Karpas-422 (cell line): ENCODE results near the gene RASSF1. TPM values are rescaled to one million over a fixed set of nuclear protein-coding genes. Genes with fewer than 3 reads are reported as not detected.
"Not testable (repeated sequence)": the region's sequence is repeated elsewhere in the genome, so short reads cannot be mapped to it uniquely, and the experiment has no call there.

ENCODE experiments used
- DNase-seq: peaks from one replicate; pipeline ENCODE4 v3.0.0-alpha.2; 2015
- H2AFZ ChIP-seq: fragments of 200-600 bp; sonication (generic); 2 replicates; pipeline ENCODE4 v1.6.1; 2014; ENCODE audit warnings: antibody characterized with exemption, low read length, mixed read lengths
- H3K27ac ChIP-seq: fragments of 200-600 bp; sonication (generic); 2 replicates; pipeline ENCODE4 v1.5.1; 2014; ENCODE audit warnings: mild to moderate bottlenecking, low read length, moderate library complexity
- H3K27me3 ChIP-seq: fragments of 200-600 bp; sonication (generic); 2 replicates; pipeline ENCODE4 v1.6.1; 2014; ENCODE audit warnings: low read length, mixed read lengths
- H3K36me3 ChIP-seq: fragments of 200-600 bp; sonication (generic); 2 replicates; pipeline ENCODE4 v1.6.1; 2014; ENCODE audit warnings: low read length, mixed read lengths; ENCODE audit not compliant: insufficient read depth
- H3K4me1 ChIP-seq: fragments of 200-600 bp; sonication (generic); 2 replicates; pipeline ENCODE4 v1.6.1; 2014; ENCODE audit warnings: mild to moderate bottlenecking, low read length, mixed read lengths
- H3K4me2 ChIP-seq: fragments of 200-600 bp; sonication (generic); 2 replicates; pipeline ENCODE4 v1.6.1; 2014; ENCODE audit warnings: low read length, low read depth, mild to moderate bottlenecking; ENCODE audit not compliant: poor library complexity, severe bottlenecking
- H3K4me3 ChIP-seq: fragments of 200-600 bp; sonication (generic); 2 replicates; pipeline ENCODE4 v1.5.1; 2014; ENCODE audit warnings: mild to moderate bottlenecking, antibody characterized with exemption, low read length, mixed read lengths
- H3K79me2 ChIP-seq: fragments of 200-600 bp; sonication (generic); 2 replicates; pipeline ENCODE4 v1.6.1; 2014; ENCODE audit warnings: mild to moderate bottlenecking, low read length, mixed read lengths
- H3K9ac ChIP-seq: fragments of 200-600 bp; sonication (generic); 2 replicates; pipeline ENCODE4 v1.6.0; 2014; ENCODE audit warnings: low read length
- H3K9me2 ChIP-seq: fragments of 200-600 bp; sonication (generic), shearing (Covaris generic); replicated peaks from 2 replicates; pipeline ENCODE4 v1.6.0; 2014; ENCODE audit warnings: mild to moderate bottlenecking, low read length, moderate library complexity; ENCODE audit not compliant: insufficient read depth
- H3K9me3 ChIP-seq: fragments of 300-700, 200-600 bp; sonication (generic); 2 replicates; pipeline ENCODE4 v1.6.1; 2014; ENCODE audit warnings: low read length, mixed read lengths
- H4K20me1 ChIP-seq: fragments of 200-600 bp; sonication (generic); 2 replicates; pipeline ENCODE4 v1.6.1; 2014; ENCODE audit warnings: mild to moderate bottlenecking, antibody characterized with exemption, low read length, low read depth; ENCODE audit not compliant: insufficient read depth
- total RNA-seq: library from RNA; depleted of rRNA; stranded (reverse); fragments of >200 nt; shearing (Covaris generic); gene quantifications from 2 replicates; pipeline ENCODE4 v1.2.3, GENCODE V29; 2014; ENCODE audit warnings: low replicate concordance

RASSF1 gene
- total RNA-seq, 1 experiment from 2014 or later, result 33.3 TPM

DNA sequence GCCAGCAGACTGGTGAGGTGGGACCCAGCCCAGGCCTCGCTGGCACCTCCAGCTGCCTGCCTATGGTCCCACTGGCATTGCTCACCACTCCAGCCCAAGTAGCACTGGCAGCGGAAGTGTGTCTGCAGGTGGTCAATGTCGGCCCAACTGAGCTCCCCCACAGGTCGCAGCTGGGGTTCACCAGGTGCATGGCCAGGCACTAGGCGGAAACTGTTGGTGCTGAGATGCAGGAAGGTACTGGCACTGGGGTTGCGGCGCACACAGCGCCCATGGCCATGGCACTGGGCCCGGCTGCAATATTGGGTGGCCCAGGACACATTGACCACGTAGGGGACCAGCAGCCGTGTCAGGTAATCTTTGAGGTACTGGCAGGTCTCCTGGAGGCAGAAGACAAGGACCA is 22.5 kb downstream of the RASSF1 start:
- Histone ChIP-seq H3K4me2 (no peak overlapping the region), H3K79me2 (peaks cover 22% of the 10 kb centered on the region)
- no peak for DNase-seq

DNA sequence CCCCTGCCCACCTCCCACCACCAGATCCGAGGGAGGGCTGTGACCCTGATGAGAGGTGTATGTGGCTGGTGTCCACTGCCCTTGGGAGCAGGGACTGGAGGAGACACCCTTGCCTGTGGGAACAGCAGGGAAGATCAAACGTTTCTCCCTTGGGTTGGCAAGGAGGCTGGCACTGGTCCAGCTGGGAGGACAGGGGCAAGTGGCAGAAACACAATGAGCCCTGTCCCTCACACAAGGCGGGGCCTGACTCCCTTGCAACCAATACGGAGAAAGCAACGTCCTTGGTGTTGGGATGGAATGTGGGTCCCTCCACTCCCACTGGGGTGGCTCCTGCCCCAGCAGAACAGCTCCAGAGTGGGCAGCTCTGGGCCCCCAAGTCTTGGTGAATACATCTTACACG is 23.3 kb downstream of the RASSF1 start:
- H3K27me3 ChIP-seq, result no peaks in the 10 kb centered on the region
- no peak overlapping the region for H3K9ac ChIP-seq
- H3K36me3 ChIP-seq, result peaks cover 6% of the 10 kb centered on the region; the same call in 1 of the 2 replicates
- no peak overlapping the region for H2AFZ ChIP-seq
- H4K20me1 ChIP-seq, result no peaks in the 10 kb centered on the region; the same call in 1 of the 2 replicates
- H3K79me2 ChIP-seq, result peaks cover 22% of the 10 kb centered on the region
- H3K27ac ChIP-seq, result no peak overlapping the region
- peaks cover 21% of the 10 kb centered on the region for H3K4me1 ChIP-seq
- DNase-seq, result no peak
- no peaks in the 10 kb centered on the region for H3K9me2 ChIP-seq
- H3K4me3 ChIP-seq, result no peak overlapping the region
- no peaks in the 10 kb centered on the region for H3K9me3 ChIP-seq
- H3K4me2 ChIP-seq, result no peak overlapping the region

More for the DNA sequence above, 22.5 kb downstream of the RASSF1 start:
- no peaks in the 10 kb centered on the region; the same call in 1 of the 2 replicates for H4K20me1 ChIP-seq
- H3K9me3 ChIP-seq, result no peaks in the 10 kb centered on the region
- no peak overlapping the region for H3K9ac ChIP-seq
- H3K36me3 ChIP-seq, result peaks cover 6% of the 10 kb centered on the region; the same call in 1 of the 2 replicates
- H3K4me3 ChIP-seq, result no peak overlapping the region
- no peak overlapping the region for H3K27ac ChIP-seq
- H3K27me3 ChIP-seq, result no peaks in the 10 kb centered on the region
- no peaks in the 10 kb centered on the region for H3K9me2 ChIP-seq
- H3K4me1 ChIP-seq, result peaks cover 21% of the 10 kb centered on the region
- H2AFZ ChIP-seq, result no peak overlapping the region

DNA sequence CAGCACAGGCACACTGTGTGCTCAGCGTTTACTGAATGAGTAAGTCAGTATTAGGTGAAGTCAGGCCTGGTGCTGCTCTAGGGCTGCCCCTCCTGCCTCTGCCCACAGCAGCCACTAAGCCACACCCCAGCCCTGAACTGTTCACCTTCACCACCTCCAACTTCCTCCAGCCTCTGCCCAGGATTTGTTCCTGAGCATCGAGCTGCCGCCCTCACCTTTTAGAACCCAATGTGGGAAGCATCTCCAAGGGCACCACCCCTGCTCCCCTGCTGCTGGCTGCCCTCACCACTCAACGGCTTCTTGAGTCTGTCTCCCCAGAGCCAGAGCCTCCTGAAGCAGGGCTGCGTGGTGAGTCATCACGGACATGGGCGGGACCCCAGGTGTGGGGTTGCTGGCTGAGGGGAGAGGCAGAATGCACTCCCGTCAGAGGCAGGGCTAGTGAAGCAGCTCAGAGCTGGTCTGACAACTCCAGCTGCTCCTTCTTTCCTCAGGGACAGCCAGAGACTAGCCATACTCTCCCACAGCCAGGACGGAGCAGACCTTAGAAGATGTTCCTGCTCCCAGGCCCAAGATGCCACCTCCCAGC is 23.9 kb downstream of the RASSF1 start:
- H3K4me3 ChIP-seq, result no peak overlapping the region
- peak; percentile 55 for DNase-seq

DNA sequence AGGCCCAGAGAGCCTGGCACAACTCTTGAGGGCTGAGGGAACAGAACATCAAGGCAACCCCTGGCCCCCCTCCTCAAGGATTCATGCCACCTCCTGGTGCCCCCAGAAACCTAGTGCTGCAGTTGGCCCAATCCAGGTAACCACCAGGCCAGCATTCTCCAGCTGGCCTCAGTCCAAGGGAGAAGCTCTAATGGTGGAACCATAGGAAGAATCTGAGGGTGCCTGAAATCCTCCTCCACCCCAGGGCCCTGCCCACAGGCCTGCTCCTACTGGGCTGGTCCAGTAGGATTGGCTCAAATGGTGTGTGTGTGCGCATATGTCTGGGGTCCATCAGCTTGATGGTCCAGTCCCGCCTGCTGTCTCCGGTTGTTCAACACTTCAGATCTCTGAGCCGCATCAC is 25.8 kb downstream of the RASSF1 start:
- Histone ChIP-seq H3K9me3 (no peaks in the 10 kb centered on the region), H3K79me2 (peaks cover 11% of the 10 kb centered on the region), H3K36me3 (peaks cover 6% of the 10 kb centered on the region; the same call in 1 of the 2 replicates), H3K4me3 (no peak overlapping the region), H3K27ac (no peak overlapping the region), H4K20me1 (no peaks in the 10 kb centered on the region), H3K4me2 (no peak overlapping the region), H2AFZ (no peak overlapping the region), H3K4me1 (peaks cover 6% of the 10 kb centered on the region), H3K9ac (no peak overlapping the region), H3K27me3 (no peaks in the 10 kb centered on the region), H3K9me2 (no peaks in the 10 kb centered on the region)
- DNase-seq, result no peak

More for the DNA sequence above, 23.9 kb downstream of the RASSF1 start:
- Histone ChIP-seq H3K4me2 (no peak overlapping the region), H3K9ac (no peak overlapping the region), H4K20me1 (no peaks in the 10 kb centered on the region; the same call in 1 of the 2 replicates), H3K27ac (no peak overlapping the region), H3K9me2 (no peaks in the 10 kb centered on the region), H3K79me2 (peaks cover 22% of the 10 kb centered on the region), H3K4me1 (peaks cover 16% of the 10 kb centered on the region), H3K27me3 (no peaks in the 10 kb centered on the region), H3K9me3 (no peaks in the 10 kb centered on the region), H2AFZ (no peak overlapping the region), H3K36me3 (peaks cover 6% of the 10 kb centered on the region; the same call in 1 of the 2 replicates)

DNA sequence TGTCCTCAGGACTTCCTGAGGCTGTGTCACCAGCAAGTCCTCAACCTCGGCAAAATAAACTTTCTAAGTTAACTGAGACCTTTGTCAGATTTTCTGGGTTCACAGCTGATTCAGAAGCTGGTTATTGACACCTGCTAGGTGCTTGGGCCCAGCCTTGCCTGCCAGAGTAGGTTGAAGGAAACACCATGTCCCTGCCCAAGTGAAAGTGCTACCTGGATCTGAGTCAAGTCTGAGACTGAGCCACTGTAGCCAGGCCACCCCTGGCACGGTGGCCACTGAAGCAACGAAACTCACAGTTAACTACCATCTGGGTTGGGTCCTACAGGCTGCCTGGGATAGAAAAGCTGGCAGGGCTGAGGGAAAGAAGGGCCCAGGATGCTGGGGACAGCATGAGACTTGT is 26.3 kb downstream of the RASSF1 start:
- Histone ChIP-seq H3K27ac (peak overlapping the region; percentile 43; the same call in 1 of the 2 replicates), H3K9me2 (no peaks in the 10 kb centered on the region), H3K4me1 (peaks cover 6% of the 10 kb centered on the region), H3K4me3 (no peak overlapping the region), H3K9me3 (no peaks in the 10 kb centered on the region), H3K4me2 (no peak overlapping the region), H3K36me3 (peaks cover 4% of the 10 kb centered on the region; the same call in 1 of the 2 replicates), H3K27me3 (no peaks in the 10 kb centered on the region), H3K79me2 (peaks cover 7% of the 10 kb centered on the region; the same call in 1 of the 2 replicates), H3K9ac (peak overlapping the region; percentile 28; the same call in 1 of the 2 replicates), H2AFZ (no peak overlapping the region), H4K20me1 (no peaks in the 10 kb centered on the region)
- no peak for DNase-seq

DNA sequence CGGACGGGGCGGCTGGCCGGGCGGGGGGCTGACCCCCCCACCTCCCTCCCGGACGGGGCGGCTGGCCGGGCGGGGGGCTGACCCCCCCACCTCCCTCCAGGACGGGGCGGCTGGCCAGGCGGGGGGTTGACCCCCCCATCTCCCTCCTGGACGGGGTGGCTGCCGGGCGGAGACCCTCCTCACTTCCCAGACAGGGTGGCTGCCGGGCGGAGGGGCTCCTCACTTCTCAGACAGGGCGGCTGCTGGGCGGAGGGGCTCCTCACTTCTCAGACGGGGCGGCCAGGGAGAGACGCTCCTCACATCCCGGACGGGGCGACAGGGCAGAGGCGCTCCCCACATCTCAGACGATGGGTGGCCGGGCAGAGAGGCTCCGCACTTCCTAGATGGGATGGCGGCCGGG is 28.6 kb downstream of the RASSF1 start:
- H3K9ac ChIP-seq, H3K4me1 ChIP-seq, H3K9me3 ChIP-seq, H3K27me3 ChIP-seq, H3K9me2 ChIP-seq, H4K20me1 ChIP-seq, H2AFZ ChIP-seq, H3K36me3 ChIP-seq, H3K4me3 ChIP-seq, H3K4me2 ChIP-seq, H3K79me2 ChIP-seq, DNase-seq, H3K27ac ChIP-seq: not testable (repeated sequence)

DNA sequence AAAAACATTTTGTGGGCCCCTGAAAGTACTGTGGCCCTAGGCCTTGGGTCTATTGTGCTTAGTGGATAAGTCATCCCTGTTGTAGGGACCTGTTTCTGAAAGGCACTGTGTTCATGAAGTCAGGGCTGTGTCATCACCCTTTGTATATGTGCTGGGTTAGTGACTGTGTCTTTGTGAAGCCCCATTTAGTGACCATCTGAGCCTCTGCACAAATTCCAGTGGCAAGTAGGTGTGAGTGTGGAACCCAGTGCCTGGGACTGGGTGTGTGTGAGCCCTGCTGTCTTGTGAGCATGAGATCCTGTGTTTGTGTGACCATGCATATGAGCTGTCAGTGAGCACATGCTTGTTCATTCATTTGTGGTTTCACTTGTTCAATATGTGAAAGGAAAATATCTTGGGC is 36.0 kb downstream of the RASSF1 start:
- H3K27me3 ChIP-seq, result no peaks in the 10 kb centered on the region
- no peak overlapping the region for H2AFZ ChIP-seq
- no peak overlapping the region for H3K4me2 ChIP-seq
- peaks cover 10% of the 10 kb centered on the region for H3K4me1 ChIP-seq
- H3K9me3 ChIP-seq, result no peaks in the 10 kb centered on the region
- no peak for DNase-seq
- H3K9ac ChIP-seq, result no peak overlapping the region
- no peaks in the 10 kb centered on the region for H3K36me3 ChIP-seq
- H4K20me1 ChIP-seq, result no peaks in the 10 kb centered on the region
- no peak overlapping the region for H3K27ac ChIP-seq
- no peaks in the 10 kb centered on the region for H3K9me2 ChIP-seq
- no peak overlapping the region for H3K4me3 ChIP-seq
- no peaks in the 10 kb centered on the region for H3K79me2 ChIP-seq

DNA sequence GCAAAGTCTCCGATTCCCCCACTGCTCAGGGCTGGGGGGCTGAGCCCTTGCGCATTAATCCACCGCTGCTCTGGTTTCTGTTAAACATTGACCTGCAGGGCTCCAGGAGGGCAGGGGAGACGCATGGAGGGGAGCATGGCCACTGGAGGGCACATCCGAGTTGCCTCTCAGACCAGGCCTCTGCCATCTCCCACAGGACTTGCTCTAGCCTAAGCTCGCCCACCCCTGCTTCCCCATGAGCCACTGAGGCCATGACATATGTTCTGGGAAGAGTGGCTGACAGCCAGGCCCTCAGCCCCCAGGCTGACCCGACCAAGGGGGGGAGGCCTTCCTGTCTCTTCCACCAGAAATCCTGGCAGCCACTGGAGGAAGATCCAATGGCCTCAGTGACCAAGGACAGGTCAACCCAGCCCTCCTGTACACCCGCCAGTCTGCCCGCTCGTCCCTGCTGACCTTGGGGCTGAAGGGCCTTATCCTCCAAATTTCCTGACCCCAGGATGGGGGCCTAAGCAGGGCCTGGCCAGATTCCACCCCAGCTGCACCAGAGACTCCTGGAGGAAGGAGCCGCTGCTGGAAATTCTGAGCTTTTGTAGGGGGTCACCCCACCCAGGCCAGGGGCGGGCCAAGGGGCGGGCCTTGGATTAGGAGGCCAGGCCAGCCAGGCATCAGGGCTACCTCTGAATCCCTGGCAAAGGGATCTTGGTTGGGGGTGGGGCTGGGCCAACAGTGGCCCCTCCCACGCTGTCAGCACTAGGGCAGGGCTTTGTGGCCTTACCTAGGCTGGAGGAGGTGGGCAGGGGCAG is 37.4 kb downstream of the RASSF1 start, which contains the start of gene HYAL1:
TSS of gene HYAL1 (minus strand) at position 562 of the 803 bp plus-strand sequence. CDS start 618 bp downstream, outside the sequence.
- DNase-seq, result no peak
- H3K4me1 ChIP-seq, result peaks cover 15% of the 10 kb centered on the region
- H3K9ac ChIP-seq, result no peak within 1 kb of the TSS
- H3K79me2 ChIP-seq, result peaks cover 5% of the 10 kb centered on the region; the same call in 1 of the 2 replicates
- H3K9me3 ChIP-seq, result no peaks in the 10 kb centered on the region
- no peak within 1 kb of the TSS for H3K4me3 ChIP-seq
- H3K27me3 ChIP-seq, result no peaks in the 10 kb centered on the region
- H3K36me3 ChIP-seq, result no peaks in the 10 kb centered on the region
- no peaks in the 10 kb centered on the region for H3K9me2 ChIP-seq
- H4K20me1 ChIP-seq, result no peaks in the 10 kb centered on the region
- no peak within 1 kb of the TSS for H2AFZ ChIP-seq
- H3K4me2 ChIP-seq, result no peak within 1 kb of the TSS
- no peak within 1 kb of the TSS for H3K27ac ChIP-seq
